Measurements from ENCODE around the gene LURAP1L. TPM values are rescaled to one million over a fixed set of nuclear protein-coding genes. Genes with fewer than 3 reads are reported as not detected.
A peak's percentile ranks its signal among the peaks of the same experiment; 100 is the strongest.

Gene LURAP1L
- 0.98 and 1.8 TPM in 2 replicates for total RNA-seq (2014; rRNA removed; shearing (Covaris generic))

DNA sequence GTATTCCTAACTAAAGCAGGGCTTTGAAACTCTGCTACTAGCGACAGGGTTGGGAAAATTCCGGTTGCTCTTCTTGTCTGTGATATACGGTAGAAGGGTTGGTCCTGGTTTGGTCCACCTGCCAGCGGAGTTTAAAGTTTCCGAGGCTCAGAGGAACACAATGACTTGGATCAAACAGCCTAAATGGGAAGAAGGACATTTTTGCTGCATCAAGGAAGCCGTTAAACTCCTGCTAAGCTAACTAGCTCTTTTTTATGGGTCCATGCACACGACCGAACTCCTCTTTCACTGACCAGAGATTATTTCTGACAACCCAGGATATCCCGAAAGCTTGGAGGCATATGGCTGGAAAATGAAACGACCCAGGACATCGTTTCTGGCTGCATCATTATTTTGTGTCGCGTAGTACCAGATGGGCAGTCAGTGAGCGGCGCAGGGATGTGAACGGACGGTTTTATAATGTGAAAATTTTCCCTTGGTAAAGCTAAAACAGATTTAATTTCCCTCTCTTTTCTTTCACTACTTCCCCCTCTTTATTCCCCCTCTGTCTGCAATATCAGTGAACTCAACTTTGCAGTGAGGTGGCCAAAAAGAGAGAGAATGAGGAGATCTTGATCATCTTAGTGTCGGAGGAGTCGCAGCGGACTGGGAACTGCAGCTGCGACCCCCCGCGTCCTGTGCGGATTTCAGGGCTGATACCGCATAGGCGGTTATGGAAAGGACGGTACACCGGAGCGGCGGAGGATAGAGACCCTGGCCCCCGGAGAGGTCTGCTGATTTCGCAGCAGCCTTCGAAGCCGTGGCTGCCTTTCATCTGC lies at the start of gene LURAP1L:
LURAP1L (plus strand) TSS at position 160 of the 818 bp plus-strand sequence. CDS start 696 bp downstream, outside the sequence.
- DNase-seq (ENCODE audit: low read depth): peak; percentile 67

- DNase-seq (ENCODE audit: low read depth): no peak
Measured at GRCh38 chr9:12726795-12727194, 48.0 kb upstream of the LURAP1L start.

GRCh38 chr9:12730198-12730597 lies 44.6 kb upstream of the LURAP1L start:
- no peak for DNase-seq (ENCODE audit: low read depth)

GRCh38 chr9:12730927-12731326 lies 43.9 kb upstream of the LURAP1L start:
- DNase-seq (ENCODE audit: low read depth): no peak

DNA sequence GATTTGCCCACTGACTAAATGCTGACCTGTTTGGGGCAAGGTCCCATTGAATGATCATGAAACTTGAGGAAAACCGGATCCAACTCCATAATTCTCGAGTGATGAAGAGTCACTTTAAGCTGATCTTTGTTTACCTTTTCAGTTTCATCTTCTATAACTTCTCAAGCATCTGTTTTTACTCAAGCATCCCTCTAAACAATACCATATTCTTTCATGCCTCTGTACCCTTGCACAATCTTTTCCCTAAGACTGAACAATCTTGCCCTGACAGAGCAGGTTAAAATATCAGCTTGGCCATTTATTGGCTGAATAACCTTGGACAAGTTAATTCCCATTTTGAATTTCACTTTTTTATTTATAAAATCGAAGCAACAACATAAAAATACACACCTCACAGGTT lies 41.8 kb upstream of the LURAP1L start:
- DNase-seq (ENCODE audit: low read depth): no peak

GRCh38 chr9:12735665-12736064 lies 39.2 kb upstream of the LURAP1L start:
- DNase-seq (ENCODE audit: low read depth): no peak

DNA sequence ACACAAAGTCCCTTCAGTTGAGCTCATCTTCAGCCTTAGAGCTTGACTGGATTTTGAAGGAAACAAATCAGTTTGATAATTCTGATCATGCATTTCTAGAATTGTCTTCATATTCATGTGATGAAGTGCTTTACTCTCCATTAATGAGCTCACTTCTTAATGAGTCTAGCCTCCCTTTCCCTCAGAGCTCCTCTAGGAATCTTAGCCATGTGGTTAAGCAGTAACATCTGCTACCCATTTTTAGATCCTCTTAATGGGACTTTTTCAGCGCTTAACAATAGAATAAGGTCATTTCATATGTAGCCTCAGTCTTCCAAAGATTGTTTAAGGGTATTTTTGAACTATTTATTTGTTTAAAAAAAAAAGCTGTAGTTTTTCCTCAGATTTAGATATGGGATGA lies 36.9 kb upstream of the LURAP1L start:
- DNase-seq (ENCODE audit: low read depth): no peak

DNA sequence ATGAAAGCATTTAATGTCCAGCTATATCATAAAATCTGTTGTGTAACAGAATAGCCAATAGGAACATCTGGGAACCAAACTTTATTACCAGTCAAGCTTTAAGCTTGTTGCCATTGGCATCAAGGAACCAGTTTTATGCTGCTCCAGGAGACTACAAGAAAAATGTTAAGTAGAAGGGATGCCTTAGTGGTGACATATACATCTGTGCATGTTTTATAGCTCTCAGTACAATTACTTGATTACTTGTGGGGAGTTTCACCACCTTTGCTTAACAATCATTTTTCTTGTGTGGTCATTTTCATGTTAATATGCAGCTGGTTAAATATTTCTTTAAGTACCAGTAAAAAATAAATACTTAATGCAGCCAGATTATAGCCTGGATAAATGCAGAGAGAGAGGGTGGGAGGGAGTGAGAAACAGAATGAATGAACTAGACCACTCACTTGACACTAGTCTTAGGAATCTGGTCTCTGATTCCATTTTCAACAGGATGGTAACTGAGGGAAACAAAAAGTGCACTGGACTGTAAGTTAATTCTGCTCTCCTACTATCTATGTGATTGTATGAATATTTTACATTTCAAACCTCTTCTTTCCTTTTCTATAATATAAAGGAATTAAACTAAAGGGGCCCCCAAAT lies 35.7 kb upstream of the LURAP1L start:
- no peak for DNase-seq (ENCODE audit: low read depth)

GRCh38 chr9:12740845-12741244 lies 34.0 kb upstream of the LURAP1L start:
- no peak for DNase-seq (ENCODE audit: low read depth)

GRCh38 chr9:12748016-12748415 lies 26.8 kb upstream of the LURAP1L start:
- DNase-seq (ENCODE audit: low read depth): no peak

GRCh38 chr9:12748954-12749353 lies 25.9 kb upstream of the LURAP1L start:
- DNase-seq (ENCODE audit: low read depth): no peak

- DNase-seq (ENCODE audit: low read depth): no peak
Measured at GRCh38 chr9:12753931-12754330, 20.9 kb upstream of the LURAP1L start.

- DNase-seq (ENCODE audit: low read depth): peak; percentile 3
Measured at GRCh38 chr9:12759761-12760160, 15.1 kb upstream of the LURAP1L start.

GRCh38 chr9:12760758-12761157 lies 14.1 kb upstream of the LURAP1L start:
- no peak for DNase-seq (ENCODE audit: low read depth)

GRCh38 chr9:12764150-12764549 lies 10.7 kb upstream of the LURAP1L start:
- no peak for DNase-seq (ENCODE audit: low read depth)

DNA sequence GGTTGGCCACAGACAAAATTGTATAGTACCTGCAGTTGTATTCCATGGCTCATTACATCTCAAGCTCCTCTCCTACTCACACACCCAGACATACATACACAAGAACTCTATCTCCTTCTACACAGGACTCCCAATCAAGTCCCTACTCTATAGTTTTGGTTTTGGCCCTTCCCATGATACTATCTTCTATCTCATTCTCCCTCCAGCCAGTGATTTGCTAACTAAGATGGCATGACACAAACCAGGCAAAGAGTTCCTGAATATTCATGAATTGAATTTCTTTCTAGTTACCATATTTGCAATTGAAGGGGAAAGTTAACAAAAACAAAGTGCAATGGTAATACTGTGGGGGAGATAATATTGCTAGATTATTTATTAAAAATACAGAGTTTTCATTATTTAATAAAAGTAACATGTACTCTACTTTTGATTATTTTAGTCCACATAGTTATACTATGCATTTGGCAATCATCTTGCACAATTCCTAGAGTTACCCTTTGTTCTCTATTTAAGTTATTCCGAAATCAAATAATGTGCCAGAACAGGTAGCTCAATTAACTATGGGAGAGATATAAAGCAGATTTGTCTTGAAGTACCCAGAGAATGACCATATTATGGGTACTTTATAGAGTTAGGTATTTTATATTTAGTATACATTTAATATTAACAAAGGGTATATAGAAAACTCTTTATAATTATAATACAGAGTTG lies 9.6 kb upstream of the LURAP1L start:
- DNase-seq (ENCODE audit: low read depth): no peak

DNA sequence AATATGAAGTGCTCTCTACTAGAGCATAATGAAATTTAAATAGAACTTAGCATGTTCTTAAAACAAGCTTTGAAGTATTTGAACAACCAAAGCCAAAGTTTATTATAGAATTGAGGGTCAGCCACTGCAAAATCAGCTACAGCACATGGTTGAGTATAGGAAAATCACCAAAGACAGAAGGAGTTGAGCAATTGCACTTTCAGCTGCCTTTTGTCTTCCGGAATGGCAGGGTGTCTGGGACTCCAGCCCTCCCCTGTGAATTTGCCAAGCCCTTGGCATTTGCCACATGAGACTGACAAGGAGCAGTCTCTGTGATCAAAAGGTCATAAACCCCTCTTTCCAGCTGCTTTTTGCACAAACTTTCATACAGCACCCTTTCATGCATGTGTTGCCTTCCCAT lies 8.5 kb upstream of the LURAP1L start:
- no peak for DNase-seq (ENCODE audit: low read depth)

- DNase-seq (ENCODE audit: low read depth): no peak
Measured at GRCh38 chr9:12770261-12770660, 4.6 kb upstream of the LURAP1L start.

DNA sequence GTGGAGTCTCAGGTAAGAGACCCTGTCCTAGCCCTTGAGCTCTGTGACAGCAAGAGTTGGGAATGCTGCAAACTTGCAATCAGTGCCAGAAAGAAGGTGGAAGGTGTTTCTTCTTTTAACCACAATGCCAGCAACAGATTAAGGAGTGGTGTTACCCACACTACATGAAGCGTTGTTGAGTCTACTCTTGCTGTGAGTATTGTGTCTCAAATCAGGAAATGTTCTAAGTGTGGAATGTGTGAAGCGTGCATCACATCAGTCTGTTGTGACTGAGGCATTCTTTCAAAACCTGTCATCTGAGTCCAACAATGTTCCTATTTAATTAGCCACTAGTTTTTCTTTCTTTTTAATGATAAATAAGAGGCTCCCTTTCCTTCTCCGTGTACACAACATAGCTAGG lies 2.9 kb upstream of the LURAP1L start:
- peak; percentile 6 for DNase-seq (ENCODE audit: low read depth)

GRCh38 chr9:12773562-12773961 lies 1.3 kb upstream of the LURAP1L start:
- DNase-seq (ENCODE audit: low read depth): no peak

DNA sequence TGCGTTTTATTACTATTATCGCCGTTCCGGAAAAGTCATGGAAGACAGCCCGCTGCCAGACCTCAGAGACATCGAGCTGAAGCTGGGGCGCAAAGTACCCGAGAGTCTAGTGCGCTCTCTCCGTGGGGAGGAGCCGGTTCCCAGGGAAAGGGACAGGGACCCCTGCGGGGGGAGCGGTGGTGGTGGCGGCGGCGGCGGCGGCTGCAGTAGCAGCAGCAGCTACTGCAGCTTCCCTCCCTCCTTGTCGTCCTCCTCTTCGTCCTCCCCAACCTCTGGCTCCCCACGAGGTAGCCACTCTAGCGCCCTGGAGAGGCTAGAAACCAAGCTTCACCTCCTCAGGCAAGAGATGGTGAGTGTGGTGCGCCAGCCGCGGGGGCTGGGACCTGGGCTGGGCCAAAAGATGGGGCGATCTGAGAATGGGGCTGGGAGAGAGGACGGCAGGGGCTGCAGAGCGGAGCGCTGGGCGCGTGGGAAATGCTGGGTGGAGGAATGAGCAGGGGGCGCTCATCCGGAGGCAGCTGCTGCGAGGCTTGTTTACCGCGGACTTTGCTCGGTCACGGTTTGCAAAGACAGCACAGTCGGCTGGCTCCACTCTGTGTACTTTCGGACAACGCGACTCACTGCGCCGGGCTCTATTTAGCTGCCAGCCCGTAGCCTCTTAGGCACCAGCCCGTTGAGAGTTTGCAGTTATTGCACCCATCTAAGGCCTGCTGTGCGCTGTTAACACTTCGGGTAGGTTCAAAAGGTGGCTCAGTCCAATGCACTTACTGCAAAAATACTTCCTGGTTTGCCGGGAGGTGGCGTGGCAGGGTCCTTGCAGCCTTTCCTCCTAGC lies 1.1 kb downstream of the LURAP1L start:
- DNase-seq (ENCODE audit: low read depth): peak; percentile 84
